NCI-H2107 treated with DMSO at 0.1 percent for 48 hours (cell line): ENCODE results near the gene TARS2.

Experiments
- DNase-seq: peaks from one replicate; lab custom pipeline; 2025; ENCODE audit not compliant: unreplicated experiment; lab: John Stamatoyannopoulos, UW

TARS2 gene

GRCh38 chr1:150486966-150487762, at the start of gene TARS2:
Gene TARS2, plus strand, starts transcription at chr1:150487419. Its CDS starts 32 bp downstream, at chr1:150487451.
- peak; percentile 99 for DNase-seq

- no peak for DNase-seq
Measured at GRCh38 chr1:150441121-150441520, 46.1 kb upstream of the TARS2 start.

GRCh38 chr1:150444232-150444631, 43.0 kb upstream of the TARS2 start:
- DNase-seq: no peak

GRCh38 chr1:150456146-150456647, 31.0 kb upstream of the TARS2 start:
- DNase-seq: no peak

GRCh38 chr1:150464422-150464826, 22.8 kb upstream of the TARS2 start:
- peak; percentile 80 for DNase-seq

GRCh38 chr1:150466964-150467363, 20.3 kb upstream of the TARS2 start:
- DNase-seq: no peak

- DNase-seq: no peak
Measured at GRCh38 chr1:150469291-150469690, 17.9 kb upstream of the TARS2 start.

- no peak for DNase-seq
Measured at GRCh38 chr1:150472601-150473200, 14.5 kb upstream of the TARS2 start.

GRCh38 chr1:150473659-150474058, 13.6 kb upstream of the TARS2 start:
- no peak for DNase-seq

- no peak for DNase-seq
Measured at GRCh38 chr1:150474869-150475268, 12.3 kb upstream of the TARS2 start.

- DNase-seq: peak; percentile 42
Measured at GRCh38 chr1:150476754-150477153, 10.5 kb upstream of the TARS2 start.

- DNase-seq: no peak
Measured at GRCh38 chr1:150477320-150477719, 9.9 kb upstream of the TARS2 start.

GRCh38 chr1:150477733-150478132, 9.5 kb upstream of the TARS2 start:
- DNase-seq: no peak

- DNase-seq: no peak
Measured at GRCh38 chr1:150479370-150479769, 7.8 kb upstream of the TARS2 start.

GRCh38 chr1:150479927-150480352, 7.3 kb upstream of the TARS2 start:
- no peak for DNase-seq

GRCh38 chr1:150484431-150484830, 2.8 kb upstream of the TARS2 start:
- no peak for DNase-seq

GRCh38 chr1:150484861-150485260, 2.4 kb upstream of the TARS2 start:
- no peak for DNase-seq

GRCh38 chr1:150487763-150488115, 520 bp downstream of the TARS2 start:
- DNase-seq: no peak

GRCh38 chr1:150493175-150493574, 6.0 kb downstream of the TARS2 start:
- DNase-seq: no peak

GRCh38 chr1:150498342-150498741, 11.1 kb downstream of the TARS2 start:
- no peak for DNase-seq

- DNase-seq: no peak
Measured at GRCh38 chr1:150505431-150505830, 18.2 kb downstream of the TARS2 start.
